Measurements from ENCODE around the gene KLHL40.

KLHL40 gene

GRCh38 chr3:42730294-42730693, 45.0 kb downstream of the KLHL40 start:
- no peak for TF ChIP-seq CTCF (conservative IDR thresholded peaks at IDR 0.05; ENCODE audit: low read depth, low read length)
- H3K4me3 ChIP-seq (ENCODE audit: low read length): no peak overlapping the region
- no peak for DNase-seq (ENCODE audit: low read depth)

GRCh38 chr3:42730706-42731420, 45.5 kb downstream of the KLHL40 start:
- no peak overlapping the region for H3K4me3 ChIP-seq (ENCODE audit: low read length)
- DNase-seq (ENCODE audit: low read depth): no peak
- TF ChIP-seq CTCF (conservative IDR thresholded peaks at IDR 0.05; ENCODE audit: low read depth, low read length): no peak

GRCh38 chr3:42731476-42732195, 46.3 kb downstream of the KLHL40 start:
- no peak for TF ChIP-seq CTCF (conservative IDR thresholded peaks at IDR 0.05; ENCODE audit: low read depth, low read length)
- DNase-seq (ENCODE audit: low read depth): no peak

GRCh38 chr3:42732196-42732828, 47.0 kb downstream of the KLHL40 start:
- no peak for TF ChIP-seq CTCF (conservative IDR thresholded peaks at IDR 0.05; ENCODE audit: low read depth, low read length)
- H3K4me3 ChIP-seq (ENCODE audit: low read length): no peak overlapping the region
- no peak for DNase-seq (ENCODE audit: low read depth)

More at GRCh38 chr3:42731476-42732195, 46.3 kb downstream of the KLHL40 start:
- no peak overlapping the region for H3K4me3 ChIP-seq (ENCODE audit: low read length)

- no peak overlapping the region for H3K4me3 ChIP-seq (ENCODE audit: low read length)
- DNase-seq (ENCODE audit: low read depth): no peak
- TF ChIP-seq CTCF (conservative IDR thresholded peaks at IDR 0.05; ENCODE audit: low read depth, low read length): peak; percentile 29
These were observed 47.6 kb downstream of the KLHL40 start for GRCh38 chr3:42732829-42733459.

GRCh38 chr3:42733501-42734262, 48.3 kb downstream of the KLHL40 start:
- no peak for TF ChIP-seq CTCF (conservative IDR thresholded peaks at IDR 0.05; ENCODE audit: low read depth, low read length)
- no peak overlapping the region for H3K4me3 ChIP-seq (ENCODE audit: low read length)
- no peak for DNase-seq (ENCODE audit: low read depth)
